AG20443 (cell line): ENCODE measurements around the gene FUNDC2.

Experiments
- DNase-seq: peaks from one replicate; pipeline ENCODE4 v3.0.0; 2012; ENCODE audit warnings: low spot score, mixed read lengths

Gene FUNDC2

DNA sequence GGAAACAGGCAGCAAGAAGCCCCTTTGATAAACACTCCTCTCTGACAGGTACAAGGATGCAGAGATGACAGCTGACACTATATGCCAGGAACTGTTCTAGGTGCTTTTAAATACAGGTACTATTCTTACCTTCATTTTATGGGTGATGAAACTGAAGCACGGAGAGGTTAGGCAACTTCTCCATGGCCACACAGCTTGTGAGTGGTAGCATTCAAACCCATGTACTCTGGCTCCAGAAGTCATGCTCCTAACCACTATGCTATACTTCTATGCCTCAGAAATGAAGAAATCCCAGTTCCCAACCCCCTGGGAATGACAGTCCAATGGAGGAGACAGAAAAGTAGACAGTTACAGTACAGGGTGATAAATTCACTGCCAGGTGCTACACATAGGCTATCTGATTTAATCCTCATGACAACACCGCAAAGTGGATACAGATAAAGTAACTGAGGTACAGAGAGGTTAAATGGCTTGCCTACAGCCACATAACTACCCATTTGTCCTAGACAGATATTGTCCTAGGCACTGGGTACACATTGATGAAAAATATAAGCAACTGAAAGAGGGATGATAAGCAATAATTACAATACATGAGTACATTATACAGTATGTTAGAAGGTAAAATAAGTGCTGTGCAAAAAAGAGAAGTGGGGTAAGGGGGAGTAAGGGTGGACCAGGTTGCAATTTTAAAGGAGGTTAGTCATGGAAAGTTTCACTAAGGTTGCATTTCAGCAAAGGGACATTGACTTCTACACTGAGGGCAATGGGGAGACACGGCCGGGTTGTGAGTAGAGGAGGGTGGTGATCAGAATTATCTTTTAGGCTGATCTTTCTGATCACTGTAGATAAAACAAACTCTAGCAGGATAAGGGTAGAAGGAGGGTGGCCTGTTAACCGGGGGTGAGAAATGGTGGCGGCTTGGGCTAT is 2.5 kb upstream of the FUNDC2 start:
- DNase-seq, result no peak

GRCh38 chrX:155026420-155026726 is 271 bp upstream of the FUNDC2 start:
- DNase-seq, result no peak

- peak; percentile 27 for DNase-seq
Observed at GRCh38 chrX:155027509-155028066, 944 bp downstream of the FUNDC2 start.

GRCh38 chrX:155028129-155028528 is 1.5 kb downstream of the FUNDC2 start:
- no peak for DNase-seq

- no peak for DNase-seq
Observed at GRCh38 chrX:155028877-155029291, 2.2 kb downstream of the FUNDC2 start.

- no peak for DNase-seq
Observed at GRCh38 chrX:155031657-155032056, 5.0 kb downstream of the FUNDC2 start.

DNA sequence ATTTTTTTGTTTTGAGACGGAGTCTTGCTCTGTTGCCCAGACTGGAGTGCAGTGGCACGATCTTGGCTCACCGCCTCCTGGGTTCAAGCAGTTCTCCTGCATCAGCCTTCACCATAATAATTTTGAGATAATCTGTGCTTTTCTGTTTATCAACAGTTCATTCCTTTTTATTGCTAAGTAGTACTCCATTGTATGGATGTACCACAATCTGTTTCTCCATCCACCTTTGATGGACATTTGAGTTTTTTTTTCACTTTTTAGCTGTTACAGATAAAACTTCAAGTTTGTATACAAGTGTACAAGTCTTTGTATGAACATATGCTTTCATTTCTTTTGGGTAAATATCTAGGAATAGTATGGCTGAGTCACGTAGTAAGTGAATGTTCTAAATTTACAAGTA is 9.0 kb downstream of the FUNDC2 start:
- DNase-seq, result no peak

DNA sequence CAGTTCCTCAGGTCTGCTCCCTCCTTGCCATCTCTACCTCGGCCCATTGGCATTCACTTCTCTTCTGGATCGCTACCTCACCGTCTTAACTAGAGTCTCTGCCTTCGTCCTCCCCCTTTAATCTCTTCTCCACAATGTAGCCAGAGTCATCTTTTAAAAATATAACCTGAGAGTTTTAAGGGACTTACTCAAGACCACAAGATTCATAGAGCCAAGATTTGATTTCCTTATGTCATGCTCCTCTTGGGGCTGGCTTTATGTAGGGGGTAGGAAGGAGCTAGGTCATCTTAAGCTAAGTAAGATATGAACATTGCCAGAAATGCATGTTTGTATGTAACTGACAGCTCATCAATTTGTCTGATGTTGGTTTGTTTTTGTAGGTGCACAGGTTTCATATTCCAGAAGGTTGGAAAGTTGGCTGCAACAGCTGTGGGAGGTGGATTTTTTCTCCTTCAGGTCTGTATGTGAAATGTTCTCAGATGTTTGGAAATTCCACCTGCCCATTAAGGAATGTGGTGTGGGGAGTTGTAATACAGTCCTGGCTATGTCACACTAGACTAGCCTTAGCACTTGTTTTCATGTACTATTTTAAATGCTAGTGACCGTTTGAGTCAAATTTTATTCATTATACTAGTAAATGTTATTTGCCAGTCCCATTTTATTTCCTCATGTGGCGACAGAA is 19.6 kb downstream of the FUNDC2 start:
- no peak for DNase-seq

- no peak for DNase-seq
Observed at GRCh38 chrX:155046811-155047528, 20.3 kb downstream of the FUNDC2 start.

DNA sequence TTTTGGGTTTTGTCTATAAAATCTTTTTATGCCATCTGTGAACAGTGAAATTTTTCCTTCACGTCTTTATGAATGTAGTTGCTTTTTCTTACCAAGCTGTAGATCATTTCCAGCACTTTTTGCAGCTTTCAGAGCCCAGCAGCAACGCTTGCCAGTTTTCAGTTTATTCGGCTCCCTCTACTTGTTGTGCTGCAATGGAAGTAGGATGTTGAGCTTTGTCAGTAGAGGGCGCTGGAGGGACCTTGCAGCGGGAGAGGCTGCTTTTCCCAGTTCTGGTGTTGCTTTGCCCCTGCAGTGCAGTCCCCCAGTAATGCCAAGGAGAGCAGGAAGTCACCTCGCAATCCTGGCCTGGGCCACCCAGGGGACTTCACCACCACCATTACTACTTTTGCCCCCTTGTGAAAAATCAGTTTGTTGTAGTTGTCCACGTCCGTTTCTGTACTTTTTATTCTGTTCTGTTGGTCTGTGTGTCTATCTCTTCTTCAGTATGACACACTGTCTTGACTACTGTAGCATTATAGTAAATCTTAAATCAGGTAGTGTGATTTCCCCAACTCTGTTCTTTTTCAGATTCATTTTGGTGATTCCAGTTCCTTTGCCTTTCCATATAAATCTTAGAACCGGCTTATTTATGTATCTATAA is 22.5 kb downstream of the FUNDC2 start:
- peak; percentile 43 for DNase-seq

DNA sequence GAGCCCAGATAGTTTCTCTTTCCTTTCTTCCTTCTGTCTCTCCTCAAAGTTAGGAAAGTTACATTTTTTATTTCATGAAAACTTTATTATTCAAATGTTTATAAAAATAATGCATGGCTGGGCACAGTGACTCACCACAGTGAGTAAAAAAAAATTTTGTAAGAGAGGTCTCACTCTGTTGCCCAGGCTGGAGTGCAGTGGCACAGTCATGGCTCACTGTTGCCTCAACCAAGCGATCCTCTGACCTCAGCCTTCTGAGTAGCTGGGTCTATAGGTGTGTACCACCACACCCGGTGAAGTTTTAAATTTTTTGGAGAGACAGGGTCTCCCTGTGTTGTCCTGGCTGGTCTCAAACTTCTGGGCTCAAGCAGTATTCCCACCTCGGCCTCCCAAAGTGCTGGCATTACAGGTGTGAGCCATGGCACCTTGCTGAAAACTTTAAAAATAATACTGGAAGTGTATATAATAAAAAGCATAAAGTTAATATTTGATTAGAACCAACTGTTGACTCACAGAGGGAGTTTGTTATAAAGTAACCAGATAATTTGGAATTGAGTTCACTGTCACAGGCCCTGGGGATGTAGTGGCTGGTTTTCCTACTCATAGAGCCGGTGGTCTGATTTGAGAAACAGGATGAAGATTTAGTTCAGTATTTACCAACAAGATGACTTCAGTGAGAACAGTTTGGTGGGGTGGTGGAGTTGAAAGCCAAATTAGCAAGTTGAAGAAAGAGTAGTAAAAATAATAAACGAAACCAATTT is 26.3 kb downstream of the FUNDC2 start:
- DNase-seq, result no peak

DNA sequence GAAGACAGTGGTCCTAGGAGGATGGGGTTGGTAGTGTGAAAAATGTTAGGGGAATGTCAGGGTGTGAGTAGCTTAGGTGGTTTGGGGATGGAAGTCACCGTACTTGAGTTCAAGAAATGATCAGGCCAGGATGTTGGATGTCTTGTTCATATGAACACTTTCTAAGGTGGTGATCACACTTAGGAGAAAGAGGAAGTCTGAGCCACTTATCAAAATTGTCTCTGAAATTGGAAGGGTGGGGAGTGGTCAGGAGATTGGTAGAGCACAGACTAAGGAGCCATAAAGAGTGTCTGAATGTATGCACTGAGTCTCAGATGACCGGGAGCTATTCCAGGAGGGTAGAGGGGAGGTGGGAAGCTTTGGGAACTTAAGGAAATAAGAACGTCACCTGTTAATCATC is 27.0 kb downstream of the FUNDC2 start:
- no peak for DNase-seq

GRCh38 chrX:155054255-155054654 is 27.6 kb downstream of the FUNDC2 start:
- DNase-seq, result no peak

GRCh38 chrX:155055494-155055893 is 28.9 kb downstream of the FUNDC2 start:
- no peak for DNase-seq

- no peak for DNase-seq
Observed at GRCh38 chrX:155056471-155056870, 29.8 kb downstream of the FUNDC2 start.

DNA sequence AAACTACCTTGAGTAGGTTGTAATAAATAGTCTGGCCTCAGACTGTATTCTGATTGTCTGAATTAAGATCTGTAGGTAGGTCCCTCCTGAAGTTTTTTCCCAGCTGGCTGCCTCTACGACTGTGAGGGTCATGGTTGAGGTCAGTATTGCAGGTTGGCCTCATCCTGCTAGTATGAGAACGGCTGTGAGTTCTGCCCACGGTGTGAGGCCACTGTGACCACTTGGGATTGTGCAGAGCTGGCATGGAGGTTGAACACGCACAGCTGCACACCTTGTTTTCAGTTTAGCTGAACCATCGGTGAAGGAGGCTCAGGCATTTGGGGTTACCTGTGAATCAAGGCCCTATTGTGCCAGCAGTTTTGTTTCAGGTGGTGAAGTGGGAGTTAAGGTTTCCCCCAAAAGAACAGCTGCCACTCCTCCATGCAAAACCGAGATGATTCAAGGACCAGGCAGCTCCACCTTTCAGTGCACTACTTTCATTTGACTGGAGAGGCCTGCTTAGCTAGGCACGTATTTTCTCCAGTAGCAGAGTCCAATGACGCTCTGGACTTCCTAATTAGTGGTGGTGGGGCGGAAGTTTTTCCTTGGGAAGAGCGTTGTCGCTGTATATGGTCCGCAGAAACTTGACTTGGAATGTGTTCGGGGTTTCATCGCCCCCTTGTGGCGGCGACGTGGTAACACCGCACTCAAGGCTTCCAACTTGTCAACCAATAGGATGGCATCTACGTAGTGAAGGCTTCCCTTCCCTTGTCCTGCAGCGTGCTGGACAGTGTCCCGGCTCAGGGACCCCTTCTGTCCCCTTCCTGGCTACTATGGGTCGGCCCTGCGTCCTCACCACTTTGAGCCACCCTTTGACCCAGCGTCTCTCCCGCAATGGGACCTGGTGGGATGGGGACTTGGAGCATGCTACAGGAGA is 30.5 kb downstream of the FUNDC2 start:
- peak; percentile 66 for DNase-seq

DNA sequence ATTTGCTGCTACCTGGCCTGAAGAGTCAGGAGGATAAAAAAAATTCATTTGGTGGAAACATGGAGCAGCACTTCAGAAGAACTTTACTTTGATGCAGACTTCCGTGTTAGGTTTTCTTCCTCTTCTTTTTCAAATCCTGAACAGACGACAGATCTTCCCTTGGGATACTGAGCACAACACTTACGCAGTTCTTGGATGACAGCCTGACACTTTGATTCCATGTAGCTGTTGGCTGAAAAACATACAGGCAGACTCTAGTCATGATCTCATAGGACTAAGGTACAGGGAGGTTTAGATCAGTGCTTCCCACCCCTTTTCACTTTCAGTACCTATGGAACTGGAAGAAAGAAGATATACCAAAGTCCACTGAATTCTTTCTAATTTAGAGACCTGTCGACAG is 35.1 kb downstream of the FUNDC2 start:
- no peak for DNase-seq

- DNase-seq, result peak; percentile 26
Observed at GRCh38 chrX:155065035-155065734, 38.5 kb downstream of the FUNDC2 start.

GRCh38 chrX:155068165-155068564 is 41.5 kb downstream of the FUNDC2 start:
- DNase-seq, result peak; percentile 38

DNA sequence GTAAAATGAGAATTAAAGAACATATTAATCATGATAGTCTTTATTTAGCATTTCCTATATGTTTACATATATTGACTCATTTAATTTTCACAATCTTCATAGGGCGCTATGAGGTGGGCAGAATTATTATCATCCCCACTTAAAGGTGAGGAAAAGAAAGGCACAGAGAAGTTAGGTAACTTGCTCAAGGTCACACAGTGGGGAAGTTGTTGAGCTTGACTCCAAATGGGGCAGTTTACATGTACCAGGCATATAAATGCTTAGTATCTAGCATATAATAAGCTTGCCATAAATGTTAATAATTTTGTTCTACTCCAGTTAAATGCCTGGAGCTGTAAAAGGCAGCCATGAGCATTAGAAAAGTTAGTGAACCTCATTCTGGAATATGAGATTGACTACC is 42.8 kb downstream of the FUNDC2 start:
- DNase-seq, result no peak
